Measurements from ENCODE around the gene ADAM12. TPM values are rescaled to one million over a fixed set of nuclear protein-coding genes. Genes with fewer than 3 reads are reported as not detected.
"Not testable (repeated sequence)": the region's sequence is repeated elsewhere in the genome, so short reads cannot be mapped to it uniquely, and the experiment has no call there.

Gene ADAM12
- polyA plus RNA-seq, 3 donors, result 25.6 to 27.1 (median 26.1) TPM

DNA sequence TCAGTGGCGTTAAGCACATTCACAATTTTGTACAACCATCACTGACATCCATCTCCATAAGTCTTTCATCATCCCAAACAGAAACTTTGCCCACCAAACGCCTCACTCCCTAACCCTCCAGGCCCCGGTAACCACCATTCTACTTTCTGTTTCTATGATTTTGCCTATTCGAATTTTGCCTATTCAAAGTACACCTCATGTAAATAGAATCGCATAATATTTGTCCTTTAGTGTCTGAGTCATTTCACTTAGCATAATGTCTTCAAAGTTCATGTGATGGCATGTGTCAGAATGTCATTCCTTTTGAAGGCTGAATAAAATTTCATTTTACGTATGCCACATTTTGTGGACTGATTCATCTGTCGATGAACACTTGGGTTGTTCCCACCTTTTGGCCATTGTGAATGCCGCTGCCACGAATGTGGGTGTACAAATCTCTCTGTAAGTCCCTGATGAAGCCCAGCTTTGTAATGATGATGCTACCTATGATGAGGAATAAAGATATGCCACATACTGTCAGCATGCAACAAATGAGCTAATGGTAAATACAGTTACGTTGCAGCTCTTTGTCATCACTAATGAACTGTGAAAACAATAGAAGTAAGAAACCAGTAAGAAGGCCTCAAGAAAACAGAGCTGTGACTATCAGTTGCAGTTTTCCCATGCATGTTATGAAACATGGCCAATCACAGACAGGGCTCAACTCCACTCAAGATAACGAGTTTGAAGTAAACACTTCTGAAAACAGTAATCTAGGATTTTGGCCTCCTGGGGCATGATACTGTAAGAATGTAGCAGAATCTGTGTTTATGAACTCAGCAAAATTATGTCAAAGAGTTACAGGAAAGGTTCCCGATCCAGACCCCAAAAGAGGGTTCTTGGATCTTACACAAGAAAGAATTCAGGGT, 120.0 kb downstream of the ADAM12 start:
- no peak for DNase-seq (ENCODE audit: low read depth in 3 of 3, low spot score in 2 of 3)

DNA sequence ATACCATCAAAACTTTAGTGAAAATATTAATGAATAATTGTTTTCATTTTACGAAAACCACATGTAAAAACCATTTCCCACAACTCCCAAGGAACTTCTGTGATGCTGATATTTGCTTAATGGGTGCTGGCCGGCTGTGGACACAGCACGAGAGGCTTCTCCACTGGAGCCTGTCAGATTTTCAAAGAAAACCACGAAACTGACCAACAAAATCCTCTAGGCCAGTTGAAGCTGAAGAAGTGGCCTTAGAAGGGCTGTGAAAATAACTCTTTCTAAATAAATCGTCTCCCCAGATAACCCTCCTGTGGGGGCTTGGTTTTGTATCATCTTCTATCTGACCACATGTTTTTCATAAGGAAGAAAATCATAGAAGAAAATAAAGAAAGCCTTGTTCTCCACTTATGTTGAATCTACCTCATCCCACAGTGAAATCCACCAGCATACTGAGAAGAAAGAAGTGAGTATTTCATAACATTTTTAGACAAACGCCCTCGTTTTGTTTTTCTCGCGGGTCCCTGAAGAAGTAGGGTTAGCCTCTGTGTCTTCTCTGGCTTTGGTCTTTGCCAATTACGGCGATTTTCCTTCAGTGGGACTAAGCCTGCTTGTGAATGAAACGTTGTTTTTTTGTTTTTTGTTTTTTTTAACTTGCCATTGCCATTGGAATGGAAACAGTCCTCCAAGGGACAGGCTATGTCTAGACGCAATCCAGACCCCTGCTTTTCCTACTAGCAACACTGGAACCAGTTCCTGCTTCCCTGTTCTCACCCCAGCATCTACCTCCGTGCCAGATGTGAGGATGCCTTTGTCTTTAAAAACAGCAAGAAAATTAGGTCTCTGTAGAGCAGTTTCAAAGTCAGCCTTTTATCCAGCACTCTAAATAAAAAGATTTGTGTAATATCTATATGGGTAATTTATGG, 123.9 kb downstream of the ADAM12 start:
- no peak for DNase-seq (ENCODE audit: low read depth in 3 of 3, low spot score in 2 of 3)

DNA sequence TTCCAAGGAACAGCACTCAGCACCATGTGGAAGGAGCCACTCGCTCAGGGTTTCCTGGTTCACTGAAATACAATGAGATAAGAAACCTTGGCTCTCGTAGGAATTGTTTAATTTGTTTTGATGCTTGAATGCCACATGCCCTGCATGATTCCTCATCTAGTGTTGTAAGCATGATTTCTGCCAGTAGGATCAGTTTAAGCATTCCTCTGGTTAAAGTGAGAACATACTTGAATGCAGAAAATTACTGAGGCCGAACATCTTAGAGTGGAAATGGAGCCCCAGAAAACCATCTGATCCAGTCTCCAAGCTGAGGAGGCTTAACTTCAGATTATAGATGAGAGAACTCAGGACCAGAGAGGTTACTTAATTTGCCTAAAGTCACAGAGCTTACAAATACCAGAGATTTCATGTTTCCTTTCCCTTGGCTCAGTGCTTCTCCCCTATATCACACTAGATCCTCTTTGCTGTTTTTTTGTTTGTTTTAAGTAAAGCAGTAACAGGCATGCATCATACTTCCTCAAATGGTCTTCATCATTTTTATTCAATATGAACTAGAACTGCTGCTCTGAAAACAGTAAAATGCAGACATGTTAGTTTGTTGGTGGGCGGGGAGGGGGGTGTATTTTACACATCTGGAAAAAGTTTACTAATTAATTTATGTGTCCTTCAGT, 125.1 kb downstream of the ADAM12 start:
- no peak for DNase-seq (ENCODE audit: low read depth in 3 of 3, low spot score in 2 of 3)

- no peak for DNase-seq (ENCODE audit: low read depth in 3 of 3, low spot score in 2 of 3)
Measured at GRCh38 chr10:126262233-126262838, 125.9 kb downstream of the ADAM12 start.

DNA sequence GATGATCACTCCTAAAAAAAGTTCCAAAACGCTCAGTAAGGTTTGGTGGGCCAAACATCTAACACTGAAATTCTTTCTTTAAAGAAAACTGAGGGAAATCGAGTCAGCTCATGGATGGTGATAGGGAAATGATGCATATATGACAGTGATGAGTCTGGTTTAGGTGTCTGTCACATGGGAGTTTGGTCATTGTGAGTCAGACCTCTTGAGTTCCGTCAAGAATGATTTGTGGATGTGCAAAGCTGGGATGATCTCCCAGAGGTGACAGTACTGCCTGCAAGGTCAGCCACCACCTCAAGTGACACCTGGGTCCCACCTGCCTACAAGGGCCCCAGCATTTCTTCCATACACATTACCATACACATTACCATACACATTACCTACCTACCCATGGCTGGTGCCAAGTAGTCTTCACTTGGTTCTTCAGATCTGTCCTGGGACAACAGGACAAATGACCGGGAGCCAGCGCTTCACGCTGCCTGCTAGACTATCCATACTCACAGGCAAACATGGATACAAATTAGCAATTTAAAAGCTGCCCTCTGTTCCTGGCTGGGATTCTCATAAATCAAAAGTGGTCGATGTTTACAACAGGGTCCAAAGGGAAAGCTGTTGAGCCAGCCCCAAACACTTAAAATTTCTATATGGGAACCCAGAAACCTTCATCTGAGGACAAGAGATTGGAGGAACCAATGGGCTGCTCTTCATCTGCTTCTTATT, 128.4 kb downstream of the ADAM12 start:
- no peak for DNase-seq (ENCODE audit: low read depth in 3 of 3, low spot score in 2 of 3)

DNA sequence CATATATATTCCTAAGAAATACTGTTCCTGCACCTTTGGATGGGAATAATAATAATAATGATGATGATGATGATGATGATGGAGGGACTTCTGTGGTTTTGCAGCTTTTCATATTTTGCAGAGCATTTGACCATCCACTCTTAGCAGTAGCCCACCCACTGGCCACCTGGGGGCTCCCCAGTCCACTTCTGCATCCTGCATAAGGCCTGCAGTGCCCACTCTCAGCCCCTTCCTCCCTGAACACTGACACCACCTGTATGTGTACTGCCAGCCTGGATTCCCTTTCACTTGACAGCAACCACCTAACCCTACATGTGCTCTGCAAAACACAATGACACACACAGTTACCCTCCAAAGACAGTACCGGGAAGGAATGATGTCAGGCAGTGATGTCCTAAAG, 131.4 kb downstream of the ADAM12 start:
- no peak for DNase-seq (ENCODE audit: low read depth in 3 of 3, low spot score in 2 of 3)

GRCh38 chr10:126255313-126255712, 133.0 kb downstream of the ADAM12 start:
- no peak for DNase-seq (ENCODE audit: low read depth in 3 of 3, low spot score in 2 of 3)

- no peak for DNase-seq (ENCODE audit: low read depth in 3 of 3, low spot score in 2 of 3)
Measured at GRCh38 chr10:126253611-126253998, 134.7 kb downstream of the ADAM12 start.

DNA sequence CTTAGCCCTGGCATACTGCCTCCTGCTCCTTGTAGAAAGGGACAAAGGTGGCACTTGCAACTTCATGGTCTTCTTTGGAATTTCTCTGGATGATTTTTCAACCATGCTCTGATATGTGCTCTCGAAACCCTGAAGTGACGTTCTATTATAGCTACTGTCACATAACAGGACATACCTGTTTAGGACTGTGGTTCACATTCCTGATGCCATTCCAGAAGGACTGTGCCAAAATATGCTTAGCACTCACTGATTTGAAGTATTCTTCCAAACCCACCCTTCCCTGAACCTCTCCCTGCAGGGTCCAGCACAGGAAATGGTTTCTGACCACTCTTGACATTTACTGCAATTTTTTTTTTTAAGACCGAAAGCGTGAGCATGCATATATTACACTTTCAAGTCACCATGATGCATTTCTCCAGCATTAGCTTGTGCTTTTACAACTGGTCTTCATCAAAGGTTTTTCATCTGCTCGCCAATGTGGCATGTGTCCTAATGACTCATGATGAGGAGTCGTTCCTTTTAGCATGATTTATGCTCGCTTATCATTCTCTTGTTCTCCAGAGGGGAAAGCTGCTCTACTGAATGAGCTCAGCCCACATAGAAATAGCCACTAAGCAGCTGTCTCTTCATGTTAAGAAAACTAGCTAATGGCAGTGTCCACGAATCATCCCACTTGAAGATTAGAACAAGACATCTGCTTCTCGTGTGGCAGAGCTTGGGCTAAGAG, 135.2 kb downstream of the ADAM12 start:
- peak in 2 of 3 donors; percentile 34 to 51 for DNase-seq (ENCODE audit: low read depth in 3 of 3, low spot score in 2 of 3)

GRCh38 chr10:126251778-126252407, 136.4 kb downstream of the ADAM12 start:
- DNase-seq (ENCODE audit: low read depth in 3 of 3, low spot score in 2 of 3), result no peak

DNA sequence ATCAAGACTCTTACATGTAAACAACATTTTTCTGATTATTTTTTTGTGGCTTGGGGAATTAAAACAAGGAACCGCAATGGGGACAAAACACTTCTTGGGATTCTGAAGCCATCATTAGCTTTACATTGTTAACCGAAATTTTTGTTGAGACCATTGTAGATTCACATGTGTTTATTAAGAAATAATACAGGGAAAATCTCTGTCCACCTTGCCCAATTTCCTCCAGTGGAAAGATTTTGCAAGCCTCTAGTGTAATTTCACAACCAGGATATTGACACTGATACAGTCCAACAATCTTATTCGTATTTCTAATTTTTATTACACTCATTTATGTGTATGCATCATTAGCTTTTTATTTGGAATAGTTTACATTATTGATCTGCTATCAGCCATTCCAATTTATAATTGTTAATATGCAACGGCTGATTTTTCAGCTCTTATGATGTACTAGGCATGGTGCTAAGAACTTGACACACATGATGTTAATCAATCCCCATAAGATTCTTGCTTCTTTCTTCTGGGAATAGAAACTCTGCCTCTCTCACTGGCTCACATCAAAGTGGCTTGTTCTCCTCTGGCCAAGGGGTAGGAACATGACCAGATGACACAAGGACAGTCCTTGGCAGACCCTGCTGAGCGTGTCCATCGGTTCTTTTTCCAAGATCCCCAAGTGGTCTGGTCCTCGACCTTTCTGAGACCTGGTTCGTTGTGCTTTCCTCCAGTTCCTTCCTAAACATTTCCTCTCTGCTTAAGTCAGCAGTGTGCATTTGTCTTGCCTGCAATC, 137.6 kb downstream of the ADAM12 start:
- no peak for DNase-seq (ENCODE audit: low read depth in 3 of 3, low spot score in 2 of 3)

DNA sequence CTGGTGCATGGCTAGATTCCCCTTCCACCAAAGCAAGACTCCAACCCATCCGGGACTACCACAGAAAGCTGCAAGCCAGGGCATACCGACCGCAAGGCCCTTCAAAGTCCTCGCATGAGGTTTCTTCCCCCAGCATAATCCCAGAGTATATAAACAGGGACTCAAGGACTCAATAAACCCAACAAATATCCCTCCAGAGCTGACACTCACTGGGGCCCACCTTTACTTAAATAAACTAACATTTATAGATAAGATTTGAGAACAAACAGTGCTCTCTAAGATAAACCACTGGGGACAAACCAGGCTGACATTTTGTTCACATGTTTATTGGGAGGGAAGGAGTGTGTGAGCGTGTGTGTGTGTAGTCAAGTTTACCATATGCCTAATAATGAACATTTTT, 138.2 kb downstream of the ADAM12 start:
- no peak for DNase-seq (ENCODE audit: low read depth in 3 of 3, low spot score in 2 of 3)

DNA sequence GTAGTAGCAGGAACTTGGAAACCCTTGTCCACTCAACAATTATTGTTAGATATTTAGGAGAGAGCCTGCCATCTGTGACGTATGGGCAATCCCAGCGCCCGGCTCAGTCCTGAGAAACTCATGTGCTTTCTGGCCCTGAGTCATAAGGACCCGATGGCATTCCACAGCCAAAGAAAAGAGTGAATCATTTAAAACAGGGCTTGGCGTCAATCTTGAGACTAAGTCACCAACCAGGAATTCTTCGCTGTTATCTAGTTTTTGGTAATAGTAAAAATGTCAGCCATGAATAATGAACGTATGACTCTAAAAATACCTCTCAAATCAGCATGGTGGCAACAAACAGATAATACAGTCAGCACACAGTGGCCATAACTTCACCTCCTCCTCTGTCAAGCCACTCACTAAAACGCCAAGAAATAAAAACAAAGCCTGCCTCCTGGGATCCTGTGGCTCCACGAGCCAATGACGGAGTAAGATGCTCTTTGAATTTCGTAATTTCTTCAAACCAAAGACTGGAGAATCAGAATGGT, 140.8 kb downstream of the ADAM12 start:
- DNase-seq (ENCODE audit: low read depth in 3 of 3, low spot score in 2 of 3), result no peak

- not testable (repeated sequence) for DNase-seq (ENCODE audit: low read depth in 3 of 3, low spot score in 2 of 3)
Measured at GRCh38 chr10:126246396-126246795, 141.9 kb downstream of the ADAM12 start.

DNA sequence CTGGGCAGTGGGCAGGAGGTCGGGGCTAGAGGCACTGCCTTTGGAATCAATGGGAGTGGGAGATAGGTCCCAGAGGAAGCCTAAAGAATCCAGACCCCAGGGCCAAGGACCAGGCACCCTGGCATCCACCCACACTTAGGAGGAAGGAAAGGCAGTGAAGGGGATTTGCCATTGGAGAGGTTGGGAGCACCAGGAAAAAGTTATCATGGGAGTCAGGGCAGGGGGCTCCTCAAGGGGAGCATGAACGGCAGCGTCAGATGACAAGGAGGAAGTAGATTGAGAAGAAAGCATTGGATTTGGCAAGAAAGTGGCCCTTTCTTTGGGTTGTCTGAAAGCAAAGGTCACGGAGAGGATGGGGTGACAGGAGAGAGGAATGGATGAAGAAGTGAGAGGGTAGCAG, 142.8 kb downstream of the ADAM12 start:
- no peak for DNase-seq (ENCODE audit: low read depth in 3 of 3, low spot score in 2 of 3)

- DNase-seq (ENCODE audit: low read depth in 3 of 3, low spot score in 2 of 3), result no peak
Measured at GRCh38 chr10:126243971-126244370, 144.3 kb downstream of the ADAM12 start.

DNA sequence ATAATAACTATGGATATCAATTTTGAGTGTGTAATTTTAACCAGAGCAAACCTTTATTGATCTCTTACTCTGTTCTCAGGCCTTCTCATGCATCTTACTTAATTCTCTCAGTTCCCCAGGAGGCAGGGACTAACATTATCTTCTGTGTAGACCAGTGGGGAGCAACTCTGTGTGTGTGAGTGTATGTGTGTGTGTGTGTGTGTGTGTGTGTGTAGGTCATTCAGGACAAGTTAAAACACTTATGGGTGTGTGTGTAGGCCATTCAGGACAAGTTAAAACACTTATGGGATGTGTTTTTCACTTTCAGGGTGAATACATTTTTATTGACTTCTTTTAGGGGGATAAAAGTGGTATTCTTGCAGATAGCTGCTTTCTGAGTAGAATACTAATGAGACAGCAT, 145.0 kb downstream of the ADAM12 start:
- DNase-seq (ENCODE audit: low read depth in 3 of 3, low spot score in 2 of 3), result no peak
